Dermis blood vessel endothelial cell (primary cell): ENCODE data around the gene OPRD1. TPM values are rescaled to one million over a fixed set of nuclear protein-coding genes. Genes with fewer than 3 reads are reported as not detected.
"Not testable (repeated sequence)": the region's sequence is repeated elsewhere in the genome, so short reads cannot be mapped to it uniquely, and the experiment has no call there.

Source experiments
- DNase-seq: peaks from one replicate; pipeline ENCODE4 v3.0.0; 2010
- total RNA-seq: library from RNA; depleted of rRNA; stranded (reverse); fragments of >200 nt; gene quantifications from 2 replicates; pipeline ENCODE4 v1.2.3, GENCODE V29; 2014

OPRD1 gene
- total RNA-seq: under 0.01 TPM in 1 of 2 replicates, not detected in the other

DNA sequence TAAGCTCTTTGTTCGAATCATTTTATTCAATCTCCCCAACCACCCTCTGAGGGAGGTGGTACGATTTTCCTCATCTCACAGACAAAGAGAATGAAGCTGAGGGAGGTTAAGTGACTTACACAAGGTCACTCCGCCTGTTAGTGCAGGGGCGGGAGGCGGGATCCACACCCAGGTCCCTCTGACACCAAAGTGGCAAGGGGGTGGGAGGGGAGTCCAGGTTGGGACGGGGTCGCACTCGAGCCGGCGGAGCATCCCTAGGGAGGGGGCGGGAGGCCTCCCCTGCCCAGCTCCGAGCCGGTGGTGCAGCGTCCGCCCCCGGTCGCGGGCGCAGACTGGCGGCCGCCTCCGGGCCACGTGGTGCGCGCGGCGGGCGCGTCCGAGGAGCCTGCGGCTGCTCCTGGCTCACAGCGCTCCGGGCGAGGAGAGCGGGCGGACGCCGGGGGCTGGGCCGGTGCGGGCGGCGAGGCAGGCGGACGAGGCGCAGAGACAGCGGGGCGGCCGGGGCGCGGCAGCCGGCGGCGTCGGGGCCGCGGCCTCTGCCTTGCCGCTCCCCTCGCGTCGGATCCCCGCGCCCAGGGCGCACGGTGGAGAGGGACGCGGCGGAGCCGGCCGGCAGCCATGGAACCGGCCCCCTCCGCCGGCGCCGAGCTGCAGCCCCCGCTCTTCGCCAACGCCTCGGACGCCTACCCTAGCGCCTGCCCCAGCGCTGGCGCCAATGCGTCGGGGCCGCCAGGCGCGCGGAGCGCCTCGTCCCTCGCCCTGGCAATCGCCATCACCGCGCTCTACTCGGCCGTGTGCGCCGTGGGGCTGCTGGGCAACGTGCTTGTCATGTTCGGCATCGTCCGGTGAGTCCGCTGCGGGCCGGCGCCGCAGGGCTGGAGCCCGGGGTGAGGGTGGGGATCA lies at the start of gene OPRD1:
OPRD1 (plus strand) TSS at position 405 of the 903 bp plus-strand sequence; CDS start at position 619, 214 bp downstream.
- peak; percentile 25 for DNase-seq

DNA sequence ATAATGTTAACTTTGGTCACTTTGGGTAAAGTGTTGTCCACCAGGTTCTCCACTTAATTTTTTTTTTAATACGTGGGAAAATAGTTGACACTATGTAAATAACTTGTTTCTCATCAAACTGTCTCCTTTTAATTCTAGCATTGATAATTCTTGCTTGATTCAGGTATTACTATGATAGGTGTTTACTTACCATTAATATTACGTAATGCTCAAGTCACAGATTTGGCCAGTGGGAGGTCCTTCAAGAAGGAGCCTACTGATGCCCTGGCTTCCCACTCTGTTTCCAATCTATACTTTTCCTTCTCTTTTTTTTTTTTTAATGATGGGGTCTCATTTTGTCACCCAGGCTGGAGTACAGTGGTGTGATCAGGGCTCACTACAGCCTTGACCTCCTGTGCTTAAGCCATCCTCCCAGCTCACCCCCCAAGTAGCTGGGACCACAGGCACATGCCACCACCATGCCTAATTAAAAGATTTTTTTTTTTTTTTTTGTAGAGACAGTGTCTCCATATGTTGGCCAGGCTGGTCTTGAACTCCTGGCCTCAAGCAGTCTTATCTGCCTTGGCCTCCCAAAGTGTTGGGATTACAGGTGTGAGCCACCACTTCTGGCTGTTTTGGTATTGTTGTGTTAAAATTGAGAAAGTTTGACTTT lies 45.3 kb upstream of the OPRD1 start:
- DNase-seq: no peak

DNA sequence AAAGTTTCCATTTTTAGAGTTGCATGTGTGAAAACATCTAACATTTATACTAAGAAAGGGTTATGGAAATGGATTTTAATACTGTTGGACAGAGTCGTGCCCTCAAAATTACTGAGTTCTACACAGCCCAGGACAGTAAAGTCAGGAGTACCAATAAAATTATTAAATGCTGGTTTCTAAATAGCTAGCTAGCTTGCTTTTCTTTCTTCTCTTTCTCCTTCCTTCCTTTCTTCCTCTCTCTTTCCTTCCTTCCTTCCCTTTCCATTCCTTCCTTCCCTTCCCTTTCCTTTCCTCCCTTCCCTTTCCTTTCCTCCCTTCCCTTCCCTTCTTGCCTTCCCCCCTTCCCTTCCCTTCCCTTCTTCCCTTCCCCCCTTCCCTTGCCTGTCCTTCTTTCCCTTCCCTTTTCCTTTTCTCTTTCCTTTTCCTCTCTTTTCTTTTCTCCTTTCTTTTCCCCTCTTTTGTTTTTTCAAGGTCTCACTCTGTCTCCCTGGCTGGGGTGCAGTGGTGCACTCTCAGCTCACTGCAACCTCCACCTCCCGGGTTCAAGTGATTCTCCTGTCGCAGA lies 41.3 kb upstream of the OPRD1 start:
- no peak for DNase-seq

DNA sequence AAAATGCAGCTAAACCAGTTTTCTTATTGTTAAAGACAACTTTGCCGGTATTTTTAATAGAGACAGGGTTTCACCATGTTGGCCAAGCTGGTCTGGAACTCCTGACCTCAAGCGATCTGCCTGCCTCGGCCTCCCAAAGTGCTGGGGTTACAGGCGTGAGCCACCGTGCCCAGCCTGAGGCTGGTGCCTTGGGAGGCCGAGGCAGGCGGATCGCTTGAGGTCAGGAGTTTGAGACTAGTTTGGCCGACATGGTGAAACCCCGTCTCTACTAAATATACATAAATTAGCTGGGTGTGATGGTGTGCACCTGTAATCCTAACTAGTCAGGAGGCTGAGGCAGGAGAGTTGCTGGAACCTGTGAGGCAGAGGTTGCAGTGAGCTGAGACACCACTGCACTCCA lies 40.0 kb upstream of the OPRD1 start:
- DNase-seq: not testable (repeated sequence)

DNA sequence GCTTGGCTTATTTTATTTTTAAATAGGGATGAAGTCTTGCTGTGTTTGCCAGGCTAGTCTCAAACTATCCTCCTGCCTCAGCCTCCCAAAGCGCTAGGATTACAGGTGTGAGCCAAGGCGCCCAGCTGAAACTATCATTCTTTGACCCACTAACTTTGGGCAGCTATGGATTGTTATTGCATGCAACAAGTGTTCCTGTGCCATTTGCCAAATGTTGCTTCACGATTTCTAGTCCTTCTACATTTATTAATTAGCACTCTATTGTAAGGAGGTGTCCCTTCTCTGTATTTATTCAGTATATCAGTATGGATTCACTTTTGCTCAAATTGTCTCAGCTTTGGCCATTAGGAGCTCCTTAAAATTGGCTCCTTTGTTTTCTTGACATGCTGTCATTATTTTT lies 38.9 kb upstream of the OPRD1 start:
- DNase-seq: no peak

DNA sequence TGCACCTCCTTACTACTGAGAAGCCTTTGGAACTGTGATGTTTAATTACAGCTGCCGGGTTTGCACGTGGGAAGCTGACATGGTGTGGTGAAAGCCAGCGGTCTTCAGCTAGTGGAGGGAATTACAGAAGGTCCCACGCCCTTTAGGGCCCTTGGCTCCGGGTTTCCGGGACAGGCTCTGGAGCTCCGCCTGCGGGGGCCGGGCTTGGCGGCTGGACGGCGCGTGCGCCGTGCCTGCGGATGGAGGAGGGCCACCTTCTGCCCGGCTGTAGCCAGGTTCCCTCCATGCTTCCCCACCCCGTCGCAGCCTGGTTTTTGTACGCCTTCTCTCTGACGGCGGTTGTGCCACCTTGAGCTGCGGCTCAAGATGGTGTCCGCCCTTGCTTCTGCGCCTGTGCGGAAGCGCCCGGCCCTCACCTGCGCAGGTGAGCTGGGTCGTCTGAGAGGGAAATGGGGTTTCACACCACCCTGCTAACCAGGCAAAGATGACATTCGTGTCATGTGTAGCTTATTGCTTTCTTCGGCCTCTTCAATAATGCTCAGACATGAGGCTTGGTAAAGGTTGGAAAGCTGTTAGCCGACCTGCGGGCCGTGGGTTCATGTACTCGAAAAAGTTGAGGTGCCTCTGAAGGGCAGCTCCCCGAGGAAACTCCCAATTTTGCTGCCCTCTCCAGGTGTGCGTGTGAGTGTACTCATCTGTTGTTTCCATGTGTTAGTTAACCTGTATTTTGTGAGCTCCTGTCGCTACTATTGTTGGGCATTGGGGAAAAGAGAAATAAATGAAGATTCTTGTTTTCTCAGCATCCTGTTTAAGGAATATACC lies 36.6 kb upstream of the OPRD1 start:
- peak; percentile 68 for DNase-seq

DNA sequence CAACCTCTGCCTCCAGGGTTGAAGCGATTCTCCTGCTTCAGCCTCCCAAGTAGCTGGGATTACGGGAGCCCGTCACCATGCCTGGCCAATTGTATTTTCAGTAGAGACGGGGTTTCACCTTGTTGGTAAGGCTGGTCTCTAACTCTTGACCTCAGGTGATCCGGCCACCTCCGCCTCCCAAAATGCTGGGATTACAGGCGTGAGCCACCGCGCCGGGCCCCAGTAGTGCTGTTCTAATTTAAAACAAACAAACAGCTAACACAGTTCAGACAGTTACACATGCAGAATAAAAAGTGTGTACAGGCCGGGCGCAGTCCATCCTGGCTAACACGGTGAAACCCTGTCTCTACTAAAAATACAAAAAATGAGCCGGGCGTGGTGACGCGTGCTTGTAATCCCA lies 35.6 kb upstream of the OPRD1 start:
- no peak for DNase-seq

DNA sequence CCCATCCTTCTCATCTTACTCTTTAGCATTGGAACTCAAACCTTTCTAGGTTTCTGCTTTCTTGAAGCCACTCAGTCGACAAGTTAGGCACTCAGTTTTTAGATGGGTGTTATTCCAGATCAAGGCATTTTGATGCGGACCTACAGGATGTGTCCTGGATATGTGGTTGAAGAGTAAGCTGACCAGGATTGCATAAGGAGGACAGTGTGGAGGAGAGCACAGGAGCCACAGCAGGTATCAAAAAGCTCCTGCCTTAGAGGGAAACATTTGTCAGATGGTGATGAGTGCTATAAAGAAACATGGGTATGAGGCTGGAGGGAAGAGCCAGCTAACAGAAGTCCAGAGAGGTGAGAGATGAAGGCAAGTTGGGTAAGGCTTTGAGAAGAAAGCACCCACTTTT lies 33.9 kb upstream of the OPRD1 start:
- no peak for DNase-seq

DNA sequence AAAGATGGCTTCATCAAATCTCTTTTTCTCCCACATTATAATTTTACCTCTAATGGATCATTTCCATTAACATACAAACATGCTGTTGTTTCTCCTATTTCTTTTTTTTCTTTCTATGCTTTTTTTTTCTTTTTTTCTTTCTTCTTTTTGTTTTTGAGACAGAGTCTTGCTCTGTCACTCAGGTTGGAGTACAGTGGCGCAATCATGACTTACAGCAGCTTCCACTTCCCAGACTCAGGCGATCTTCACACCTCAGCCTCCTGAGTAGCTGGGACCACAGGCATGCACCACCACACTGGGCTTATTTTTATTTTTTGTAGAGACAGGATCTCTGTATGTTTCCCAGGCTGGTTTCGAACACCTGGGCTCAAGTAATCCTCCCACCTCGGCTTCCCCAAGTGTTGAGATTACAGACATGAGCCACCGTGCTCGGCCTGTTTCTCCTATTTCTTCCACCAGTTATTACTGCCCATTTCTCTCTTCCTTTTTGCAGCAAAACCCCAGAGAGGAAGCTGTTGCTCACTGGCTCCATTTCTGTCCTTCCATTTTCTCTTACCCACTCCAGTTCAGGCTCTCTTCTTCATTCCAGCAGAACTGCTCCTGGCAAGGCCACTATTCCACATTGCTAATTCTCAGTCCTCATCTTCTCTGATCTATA lies 32.1 kb upstream of the OPRD1 start:
- DNase-seq: no peak

DNA sequence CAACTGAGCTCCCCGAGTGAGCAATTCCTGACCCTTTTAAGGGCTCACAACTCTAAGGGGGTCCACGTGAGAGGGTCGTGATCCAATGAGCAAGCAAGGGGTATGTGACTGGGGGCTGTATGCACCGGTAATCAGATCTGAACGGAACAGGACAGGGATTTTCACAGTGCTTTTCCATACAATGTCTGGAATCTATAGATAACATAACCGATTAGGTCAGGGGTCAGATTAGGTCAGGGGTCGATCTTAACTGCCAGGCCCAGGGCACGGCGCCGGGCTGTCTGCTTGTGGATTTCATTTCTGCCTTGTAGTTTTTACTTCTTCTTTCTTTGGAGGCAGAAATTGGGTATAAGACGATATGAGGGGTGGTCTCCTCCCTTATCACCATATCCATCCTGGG lies 30.7 kb upstream of the OPRD1 start:
- DNase-seq: no peak

DNA sequence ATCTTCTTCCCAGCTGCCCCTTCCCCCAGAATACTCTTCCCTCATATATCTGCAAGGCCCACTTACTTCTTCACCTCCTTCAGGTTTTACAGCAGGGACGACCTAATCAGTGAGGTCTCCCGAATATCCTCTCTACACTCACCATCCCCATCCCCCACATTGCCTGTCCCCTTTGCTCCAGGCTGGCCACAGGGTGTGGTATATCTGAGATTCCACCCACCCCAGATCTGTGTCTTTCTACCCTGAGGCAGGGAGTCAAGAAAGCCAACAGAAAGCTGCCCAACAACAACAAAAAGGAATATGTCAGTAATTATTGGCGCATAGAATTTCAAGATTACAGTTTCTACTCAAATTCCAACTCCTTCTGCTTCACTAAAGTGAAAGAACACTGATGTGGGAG lies 30.0 kb upstream of the OPRD1 start:
- no peak for DNase-seq

DNA sequence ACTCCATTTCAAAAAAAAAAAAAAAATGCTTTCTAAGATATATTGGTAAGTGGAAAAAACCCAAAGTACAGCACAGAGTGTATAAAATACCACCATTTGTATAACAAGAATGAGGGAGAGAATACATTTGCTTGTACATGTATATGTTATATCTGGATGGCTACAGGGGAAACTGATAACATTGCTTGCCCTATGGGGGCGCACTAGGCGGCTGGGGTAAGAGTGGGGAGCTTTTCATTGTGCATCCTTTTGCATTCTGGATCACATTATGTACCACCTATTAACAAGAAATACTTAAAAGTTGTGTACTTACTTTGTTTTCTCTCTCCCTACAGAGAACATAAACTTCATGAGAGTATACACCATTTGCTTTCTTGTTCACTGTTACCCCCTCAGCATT lies 28.6 kb upstream of the OPRD1 start:
- no peak for DNase-seq

DNA sequence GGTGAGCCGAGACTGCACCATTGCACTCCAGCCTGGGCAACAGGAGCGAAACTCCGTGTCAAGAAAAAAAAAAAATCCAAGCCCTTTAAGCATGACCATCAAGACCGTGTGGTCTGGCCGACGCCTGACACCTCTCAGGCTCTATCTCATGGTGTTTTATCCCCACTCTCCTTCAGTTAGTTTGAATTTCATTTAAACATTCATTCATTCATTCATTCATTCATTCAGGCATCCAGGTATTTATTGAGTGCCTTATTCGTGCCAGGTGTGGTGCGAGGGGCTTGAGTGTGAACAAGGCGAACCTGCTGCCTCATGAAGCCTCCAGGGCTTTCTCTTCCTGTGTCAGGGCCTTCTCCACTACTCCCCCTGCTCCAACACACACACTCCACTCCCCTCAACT lies 22.6 kb upstream of the OPRD1 start:
- DNase-seq: no peak

DNA sequence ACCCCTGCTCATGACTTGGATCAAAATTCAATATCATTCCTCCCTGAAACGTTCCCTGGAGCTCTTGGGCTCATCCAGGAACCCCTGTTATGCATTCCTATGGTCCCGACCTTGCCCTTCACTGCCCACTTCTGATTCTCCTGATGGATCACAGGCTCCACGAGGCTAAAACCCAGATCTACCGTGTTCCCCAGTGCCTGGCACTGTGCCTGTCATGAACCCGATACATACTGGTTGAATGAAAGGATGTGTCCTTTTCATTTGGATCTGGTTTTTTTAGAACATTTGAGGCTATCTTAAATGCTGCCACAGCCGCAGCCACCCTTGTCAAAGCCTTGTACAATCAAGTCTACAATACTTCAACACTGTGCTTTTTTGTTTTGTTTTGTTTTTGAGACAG lies 22.2 kb upstream of the OPRD1 start:
- DNase-seq: no peak

DNA sequence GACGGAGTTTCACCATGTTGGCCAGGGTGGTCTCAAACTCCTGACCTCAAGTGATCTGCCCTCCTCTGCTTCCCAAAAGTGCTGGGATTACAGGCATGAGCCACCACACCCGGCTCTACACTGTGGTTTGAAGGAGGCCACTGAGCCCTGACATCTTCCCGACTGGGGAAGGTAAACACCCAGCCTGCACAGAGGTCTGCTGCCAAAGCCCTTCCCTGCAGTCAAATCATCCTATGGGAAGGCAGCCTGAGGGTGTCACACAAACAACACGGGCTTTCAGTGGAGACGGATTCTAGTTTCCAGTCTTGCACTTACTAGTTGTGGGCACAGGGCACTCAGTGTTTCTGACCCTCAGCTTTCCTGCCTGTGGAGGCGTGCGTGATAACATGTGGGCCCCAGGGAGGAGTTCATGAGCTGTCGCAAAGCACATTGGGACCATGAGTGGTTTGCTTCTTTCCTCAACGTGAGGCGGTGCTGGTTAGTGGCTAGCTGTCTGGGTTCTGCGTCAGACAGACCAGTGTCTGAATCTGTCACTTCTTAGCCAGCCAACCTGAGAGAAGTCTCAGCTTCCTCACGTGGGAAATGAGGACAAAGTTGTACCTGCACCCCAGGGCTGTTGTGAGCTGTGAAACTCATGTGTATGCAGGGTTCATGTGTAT lies 21.5 kb upstream of the OPRD1 start:
- DNase-seq: no peak

DNA sequence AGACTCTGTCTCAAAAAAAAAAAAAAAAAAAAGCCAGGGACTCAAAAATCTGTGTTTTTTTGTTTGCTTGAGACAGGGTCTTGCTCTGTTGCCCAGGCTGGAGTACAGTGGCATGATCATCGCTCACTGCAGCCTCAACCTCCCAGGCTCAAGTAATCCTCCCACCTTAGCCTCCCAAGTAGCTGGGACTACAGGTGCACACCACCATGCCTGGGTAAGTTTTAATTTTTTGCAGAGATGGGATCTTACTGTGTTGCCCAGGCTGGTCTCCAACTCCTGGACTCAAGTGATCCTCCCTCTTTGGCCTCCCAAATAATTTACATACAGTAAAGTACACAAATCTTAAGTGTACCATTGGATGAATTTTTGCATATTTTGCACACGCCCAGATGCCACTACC lies 20.0 kb upstream of the OPRD1 start:
- DNase-seq: not testable (repeated sequence)

DNA sequence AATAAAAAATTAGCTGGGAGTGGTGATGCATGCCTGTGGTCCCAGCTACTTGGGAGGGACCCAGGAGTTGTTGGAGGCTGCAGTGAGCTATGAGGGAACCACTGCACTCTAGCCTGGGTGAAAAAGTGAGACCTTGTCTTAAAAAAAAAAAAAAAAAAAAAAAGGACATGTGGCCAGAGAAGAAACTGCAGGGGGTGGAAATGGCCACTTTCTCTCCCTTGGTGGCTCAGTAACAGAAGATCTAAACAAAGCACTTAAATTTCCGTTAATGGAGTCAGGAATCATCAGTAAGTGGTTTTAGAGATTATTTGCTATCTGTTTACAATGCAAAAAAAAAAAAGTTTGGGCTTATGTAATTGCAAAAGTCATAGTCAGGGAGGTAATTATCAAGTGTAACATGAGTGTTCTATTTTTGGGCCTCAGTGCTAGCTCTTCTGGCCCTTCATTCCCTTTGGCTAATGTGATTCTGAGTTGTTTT lies 19.3 kb upstream of the OPRD1 start:
- DNase-seq: no peak

DNA sequence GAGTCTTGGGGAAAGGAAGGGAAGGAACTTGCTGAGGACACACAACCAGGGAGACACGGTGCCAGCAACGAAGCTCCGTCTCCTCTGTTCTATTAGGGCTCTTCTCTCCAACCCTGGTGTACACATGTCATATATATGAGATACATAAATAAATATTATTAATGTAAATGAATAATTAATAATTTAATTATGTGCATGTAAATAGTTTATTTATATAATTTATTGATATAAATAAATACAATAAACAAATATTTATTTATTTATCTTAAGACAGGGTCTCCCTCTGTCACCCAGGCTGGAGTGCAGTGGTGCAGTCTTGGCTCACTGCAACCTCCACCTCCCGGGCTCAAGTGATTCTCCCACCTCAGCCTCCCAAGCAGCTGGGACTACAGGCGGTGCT lies 17.4 kb upstream of the OPRD1 start:
- DNase-seq: not testable (repeated sequence)

DNA sequence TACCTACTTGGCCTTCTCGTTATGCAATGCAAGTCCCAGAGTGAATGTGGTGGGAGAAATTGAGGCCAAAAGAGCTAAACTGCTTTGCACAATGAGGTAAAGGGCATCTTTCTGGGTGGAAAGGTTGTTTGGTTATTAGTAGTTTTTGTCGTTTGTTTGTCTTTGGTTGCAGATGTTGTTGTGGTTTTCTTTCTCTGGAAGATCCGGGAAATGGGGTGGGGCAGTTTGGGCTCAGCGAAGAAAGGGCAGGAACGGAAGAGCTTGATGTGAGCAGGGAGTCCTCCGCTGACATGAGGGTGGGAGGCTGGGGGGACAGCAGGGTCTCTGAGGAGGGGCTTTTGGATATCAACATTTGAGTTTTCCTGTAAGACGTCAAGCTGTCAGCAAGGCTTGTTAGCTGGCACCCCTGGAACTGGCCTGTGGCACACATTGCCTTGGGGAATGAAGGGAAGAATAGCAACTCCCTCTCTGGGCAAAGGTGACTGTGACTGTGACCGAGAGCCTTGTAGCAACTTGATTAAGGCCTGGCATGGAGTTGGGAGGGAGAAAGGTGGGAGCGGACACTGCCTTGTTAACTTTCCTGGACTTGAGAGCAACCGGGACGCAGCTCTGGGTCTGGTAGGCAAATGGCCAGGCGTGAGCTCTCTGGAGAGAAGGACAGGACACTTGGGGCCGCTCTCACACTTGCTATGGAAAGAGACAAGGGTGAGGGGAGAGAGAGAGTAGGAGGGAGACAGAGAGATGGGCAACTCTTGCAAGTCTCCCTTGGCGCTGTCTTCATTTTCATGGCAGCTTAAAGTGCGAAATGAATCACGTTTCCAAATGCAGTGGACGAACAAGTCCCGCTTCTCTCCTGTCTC lies 15.4 kb upstream of the OPRD1 start:
- no peak for DNase-seq

DNA sequence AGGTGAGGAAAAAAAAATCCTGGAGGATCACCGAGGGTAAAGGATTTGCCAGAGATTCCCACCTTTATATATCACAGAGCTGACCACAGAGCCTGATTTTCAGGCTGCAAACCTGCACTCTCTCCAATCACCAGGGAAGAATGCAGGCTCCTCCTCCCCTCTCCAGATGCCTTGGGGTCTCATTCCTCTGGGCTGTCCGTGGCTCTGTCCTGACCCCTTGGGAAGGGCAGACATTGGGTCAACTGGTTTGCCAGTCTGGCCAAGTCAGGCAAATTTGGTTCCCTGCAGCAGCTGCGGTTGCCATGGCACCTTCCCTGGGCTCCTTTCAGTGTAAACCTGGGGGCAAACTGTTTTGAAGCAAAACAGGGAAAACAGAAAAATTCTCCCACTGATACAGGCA lies 11.6 kb upstream of the OPRD1 start:
- no peak for DNase-seq

DNA sequence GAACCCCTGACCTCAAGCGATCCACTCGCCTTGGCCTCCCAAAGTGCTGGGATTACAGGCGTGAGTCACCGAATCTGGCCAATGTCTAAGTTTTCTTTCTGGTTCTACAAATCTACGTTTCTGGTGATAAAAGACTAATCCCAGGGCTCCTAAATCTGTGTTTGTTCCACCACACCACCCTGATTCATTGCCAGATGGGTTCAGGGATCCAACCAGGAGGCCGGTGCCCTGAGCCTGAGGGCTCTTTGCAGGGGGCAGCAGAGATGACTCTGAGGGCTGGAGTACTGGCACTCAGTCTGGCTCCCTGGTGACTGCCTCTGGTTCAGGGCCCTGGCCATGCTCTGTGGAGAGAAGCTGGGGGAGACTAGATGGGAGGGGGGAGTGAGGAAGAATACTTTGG lies 10.5 kb upstream of the OPRD1 start:
- DNase-seq: no peak
